H1 (cell line): ENCODE measurements around the gene ENOX2.

Experiments used
- BCL11A ChIP-seq, 2 experiments: IDR thresholded peaks; one replicate each; pipeline ENCODE4 v1.6.1; 2011; ENCODE audit warnings: low read depth in 2 of 2, low read length in 2 of 2, mild to moderate bottlenecking in 2 of 2
- EP300 ChIP-seq, 2 experiments: IDR thresholded peaks; 1 replicate in 1 of 2; 2 replicates in 1 of 2; pipeline ENCODE4 v1.6.1; 2011 to 2012; ENCODE audit warnings: low read depth in 2 of 2, low read length in 2 of 2, mild to moderate bottlenecking in 2 of 2, borderline replicate concordance in 1 of 2, inconsistent platforms in 1 of 2, moderate library complexity in 1 of 2
- RAD21 ChIP-seq, 2 experiments: IDR thresholded peaks in 1 of 2; conservative IDR thresholded peaks in 1 of 2; 2 replicates each; pipeline ENCODE4 v1.6.1; 2011; ENCODE audit warnings: low read depth in 2 of 2, low read length in 2 of 2, improper control_type of control experiment in 1 of 2, inconsistent platforms in 1 of 2, mild to moderate bottlenecking in 1 of 2, moderate library complexity in 1 of 2
- TF ChIP-seq, protein P1 (sequence below): IDR thresholded peaks from 2 replicates; pipeline ENCODE4 v1.6.1; 2012; ENCODE audit warnings: inconsistent platforms

DNA sequence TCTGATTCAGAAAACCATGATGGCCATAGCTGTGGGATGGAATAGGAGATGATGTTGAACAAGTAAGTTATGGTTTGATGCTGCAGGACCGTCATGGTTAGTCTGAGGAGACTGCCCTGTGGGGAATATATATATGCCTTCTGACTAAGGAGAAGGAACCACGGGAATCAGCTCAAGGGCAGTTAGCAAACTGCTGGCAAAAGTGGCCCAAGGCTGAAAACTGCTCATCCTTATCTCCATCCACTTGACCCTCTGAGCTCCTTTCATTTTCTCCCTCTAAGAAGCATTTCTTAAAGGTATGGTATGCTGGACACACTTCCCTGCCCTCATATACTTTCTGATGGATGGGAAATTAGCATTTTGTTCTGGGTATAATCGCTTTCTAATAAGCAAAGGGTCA lies 161.9 kb downstream of the ENOX2 start:
- TF ChIP-seq EP300 (IDR thresholded peaks at IDR 0.05; ENCODE audit: borderline replicate concordance in 1 of 2, low read depth in 2 of 2, low read length in 2 of 2) (no peak), RAD21 (IDR thresholded peaks at IDR 0.05 in 1 of 2, conservative IDR thresholded peaks at IDR 0.05 in 1 of 2; ENCODE audit: low read depth in 2 of 2, low read length in 2 of 2) (no peak), BCL11A (IDR thresholded peaks at IDR 0.05; ENCODE audit: low read depth in 2 of 2, low read length in 2 of 2) (no peak)
- TF ChIP-seq, protein P1, sequence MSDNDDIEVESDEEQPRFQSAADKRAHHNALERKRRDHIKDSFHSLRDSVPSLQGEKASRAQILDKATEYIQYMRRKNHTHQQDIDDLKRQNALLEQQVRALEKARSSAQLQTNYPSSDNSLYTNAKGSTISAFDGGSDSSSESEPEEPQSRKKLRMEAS, result no peak
